T-helper 1 cell (primary cell): Measurements from ENCODE around the gene LMCD1.
"Not testable (repeated sequence)": the region's sequence is repeated elsewhere in the genome, so short reads cannot be mapped to it uniquely, and the experiment has no call there.

Source experiments
- DNase-seq, 5 donors: peaks; one replicate each; pipeline ENCODE4 v3.0.0-alpha.2; 2012 to 2020

Gene LMCD1

DNA sequence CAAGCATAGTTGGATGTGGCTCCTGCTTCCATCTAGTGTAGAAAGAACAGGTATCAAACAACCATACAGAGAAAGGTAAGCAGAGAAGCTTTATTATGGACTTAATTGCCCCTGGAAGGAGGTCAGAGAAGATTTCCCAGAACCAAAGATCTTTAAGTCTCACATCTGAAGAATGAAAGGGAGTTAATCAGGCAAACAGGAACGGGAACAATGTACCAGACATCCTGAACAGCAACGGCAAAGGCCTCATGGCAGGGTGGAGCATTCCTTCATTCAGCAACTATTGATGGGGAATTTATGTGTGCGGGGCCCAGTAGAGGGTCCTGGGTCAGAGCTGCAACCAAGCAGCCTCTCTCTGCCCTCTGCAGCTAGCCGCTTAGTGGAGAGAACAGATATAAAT, 61.5 kb downstream of the LMCD1 start:
- no peak for DNase-seq

DNA sequence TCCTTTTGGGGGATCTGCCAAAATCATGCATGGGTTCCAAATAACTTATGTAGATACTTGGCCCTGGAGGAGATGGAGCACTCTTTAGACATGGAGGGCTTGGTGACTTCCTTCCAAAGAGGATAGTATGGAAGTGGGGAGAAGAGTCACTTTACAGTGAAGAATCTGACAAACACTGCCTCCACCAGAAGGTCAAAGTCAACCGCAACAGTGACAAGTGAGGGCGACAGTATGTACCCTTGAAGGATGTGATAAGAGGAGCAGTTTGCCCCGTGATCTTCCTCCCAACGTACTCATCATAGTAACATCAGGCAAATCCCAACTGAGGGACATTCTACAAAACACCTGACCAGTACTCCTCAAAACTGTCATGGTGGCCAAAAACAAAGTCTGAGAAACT, 62.0 kb downstream of the LMCD1 start:
- no peak for DNase-seq

DNA sequence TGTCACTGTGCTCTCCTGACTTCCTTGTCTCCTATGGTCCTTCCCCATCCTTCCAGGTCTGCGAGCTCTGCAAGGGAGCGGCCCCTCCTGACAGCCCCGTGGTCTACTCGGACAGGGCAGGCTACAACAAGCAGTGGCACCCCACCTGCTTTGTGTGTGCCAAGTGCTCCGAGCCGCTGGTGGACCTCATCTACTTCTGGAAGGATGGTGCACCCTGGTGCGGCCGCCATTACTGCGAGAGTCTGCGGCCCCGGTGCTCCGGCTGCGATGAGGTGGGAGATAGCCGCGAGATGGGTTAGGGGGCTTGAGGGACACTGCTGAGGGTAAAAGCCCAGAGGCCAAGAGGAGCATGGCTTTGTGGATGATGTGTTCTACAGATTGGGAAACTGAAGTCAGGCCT, 63.8 kb downstream of the LMCD1 start:
- DNase-seq = no peak

DNA sequence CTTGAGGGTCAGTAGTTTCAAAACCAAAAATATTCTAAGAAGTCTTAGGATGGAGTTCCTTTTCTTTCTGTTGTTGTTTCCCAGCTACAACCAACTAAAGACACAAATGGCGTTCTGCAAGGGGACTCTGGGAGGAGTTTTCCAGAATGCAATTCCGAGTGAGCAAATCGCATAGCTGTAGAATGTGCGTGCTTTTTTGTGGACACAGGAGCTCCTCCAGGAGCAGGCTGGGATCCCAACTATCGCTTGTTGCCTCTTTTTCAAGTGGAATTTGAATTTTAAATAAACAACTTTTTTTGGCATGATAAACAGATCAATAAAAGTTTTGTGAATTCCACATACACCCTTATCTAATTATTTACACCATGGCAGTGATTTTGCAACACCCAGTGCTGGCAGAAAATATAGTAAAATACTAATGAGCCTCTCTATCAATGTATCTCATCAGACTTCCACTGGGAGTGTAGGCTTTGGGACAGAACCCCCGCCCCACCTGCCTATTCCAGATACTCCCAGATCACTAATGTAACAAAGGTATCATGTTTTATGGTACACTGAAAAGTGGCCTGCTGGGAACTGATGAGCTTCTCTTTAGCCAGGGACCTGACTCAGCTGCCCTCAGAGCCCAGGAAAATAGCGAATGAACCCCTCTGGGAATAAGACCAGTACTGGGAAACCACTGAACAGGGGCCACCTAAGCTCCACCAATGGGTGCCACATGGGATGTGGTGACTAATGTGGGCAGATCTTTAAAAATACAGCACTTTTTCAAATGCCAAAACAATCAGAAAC, 66.4 kb downstream of the LMCD1 start:
- no peak for DNase-seq

DNA sequence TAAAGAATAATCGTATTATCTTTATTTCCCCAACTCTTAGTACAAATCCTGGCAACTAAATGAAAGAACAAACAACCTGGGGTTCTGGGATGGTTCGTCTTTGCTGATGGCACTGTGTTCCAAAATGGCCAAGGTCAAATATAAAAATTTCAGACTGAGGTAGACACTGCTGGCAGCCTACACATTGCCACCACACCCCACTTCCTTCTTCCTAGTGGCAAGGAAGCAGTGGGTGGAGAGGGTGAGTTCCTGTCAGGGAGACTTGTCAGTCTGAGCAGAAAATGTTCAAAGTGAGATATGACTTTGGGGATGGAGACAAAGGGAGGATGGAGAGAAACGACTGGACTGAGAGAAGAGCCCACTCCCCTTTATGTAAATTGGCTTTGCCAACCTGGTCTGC, 69.6 kb downstream of the LMCD1 start:
- DNase-seq = no peak

DNA sequence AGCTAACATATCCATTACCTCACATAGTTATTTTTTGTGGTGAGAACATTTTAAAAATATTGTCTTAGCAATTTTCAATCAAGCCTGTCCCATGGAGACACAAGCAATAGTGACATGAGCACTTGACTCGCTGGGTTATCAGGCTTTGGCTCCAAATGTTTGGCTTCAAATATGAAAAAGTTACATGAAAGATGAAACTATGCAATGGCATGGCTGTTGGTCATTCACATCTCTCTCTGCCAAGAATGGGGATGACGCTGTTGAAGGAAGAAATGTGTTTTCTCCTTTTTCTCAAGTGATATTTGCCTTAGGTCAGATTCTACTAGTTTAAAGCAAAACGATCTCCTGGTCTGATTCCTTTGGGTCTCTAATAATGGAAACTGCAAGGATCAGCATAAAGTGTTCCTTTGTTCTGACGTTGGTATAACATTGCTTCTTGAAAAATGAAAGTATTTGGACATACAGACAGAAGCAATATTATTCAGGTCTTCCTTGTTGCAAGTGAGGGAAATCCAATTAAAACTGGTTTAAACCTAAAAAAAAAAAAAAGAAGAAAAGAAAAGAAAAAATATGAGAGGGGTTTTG, 71.8 kb downstream of the LMCD1 start:
- DNase-seq = no peak

DNA sequence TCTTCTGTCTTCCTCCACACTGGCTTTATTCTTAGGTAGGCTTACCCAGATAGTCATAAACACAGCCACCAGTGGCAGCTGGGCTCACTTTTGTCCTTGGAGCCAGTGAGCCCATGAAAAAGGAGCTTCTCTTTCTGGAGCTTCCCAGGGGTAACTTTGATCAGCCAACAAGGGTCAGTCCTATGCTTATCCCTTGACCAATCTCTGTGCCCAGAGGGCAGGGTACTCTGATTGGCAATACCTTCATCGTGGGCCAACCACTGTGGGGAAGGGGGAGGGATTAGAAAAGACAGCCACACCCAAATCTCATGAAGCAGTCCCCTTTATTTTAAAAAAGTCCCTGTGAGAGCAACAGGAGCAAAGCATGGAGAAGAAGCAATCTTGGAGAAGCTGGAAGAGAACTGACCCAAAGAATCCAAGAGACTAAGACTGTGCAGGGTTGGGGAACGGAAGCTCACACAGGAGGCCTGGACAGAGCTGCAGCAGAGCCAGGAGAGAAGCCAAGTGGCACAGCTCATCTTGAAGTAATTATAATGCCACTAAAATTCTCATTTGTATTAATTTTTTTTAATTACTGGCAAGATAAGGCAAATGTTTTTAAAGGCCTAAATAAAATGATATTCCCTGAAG, 72.5 kb downstream of the LMCD1 start:
- no peak for DNase-seq

DNA sequence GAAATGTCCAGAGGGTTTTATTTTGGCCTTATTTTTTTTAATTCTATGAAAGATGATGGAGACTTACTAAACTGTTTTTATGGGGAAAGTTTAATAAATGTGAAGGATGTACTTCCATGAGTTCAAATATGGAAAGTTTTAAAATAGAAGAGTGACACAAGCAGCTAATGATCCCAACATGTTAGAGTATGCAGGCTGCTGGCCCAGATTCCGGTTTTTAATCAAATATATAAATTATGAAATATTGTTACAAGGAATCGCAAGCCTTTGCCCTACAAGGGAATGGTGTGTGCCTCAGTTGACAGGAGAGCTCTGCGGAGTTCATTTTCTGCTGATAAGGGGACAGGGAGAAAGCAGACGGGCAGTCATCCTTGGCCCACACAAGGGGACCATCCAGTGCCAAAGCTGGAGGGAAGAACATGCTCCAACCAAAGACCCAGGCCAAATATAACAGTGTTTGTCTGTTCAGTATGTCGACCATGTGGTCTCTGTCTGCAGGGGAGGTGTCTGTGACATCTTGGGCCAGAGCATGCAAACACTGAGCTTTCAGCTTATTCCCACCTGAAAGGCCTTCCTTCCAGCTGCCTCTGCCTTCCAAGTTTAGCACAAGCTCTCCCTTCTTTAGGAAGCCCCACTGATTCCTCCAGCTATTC, 73.2 kb downstream of the LMCD1 start:
- DNase-seq = no peak

DNA sequence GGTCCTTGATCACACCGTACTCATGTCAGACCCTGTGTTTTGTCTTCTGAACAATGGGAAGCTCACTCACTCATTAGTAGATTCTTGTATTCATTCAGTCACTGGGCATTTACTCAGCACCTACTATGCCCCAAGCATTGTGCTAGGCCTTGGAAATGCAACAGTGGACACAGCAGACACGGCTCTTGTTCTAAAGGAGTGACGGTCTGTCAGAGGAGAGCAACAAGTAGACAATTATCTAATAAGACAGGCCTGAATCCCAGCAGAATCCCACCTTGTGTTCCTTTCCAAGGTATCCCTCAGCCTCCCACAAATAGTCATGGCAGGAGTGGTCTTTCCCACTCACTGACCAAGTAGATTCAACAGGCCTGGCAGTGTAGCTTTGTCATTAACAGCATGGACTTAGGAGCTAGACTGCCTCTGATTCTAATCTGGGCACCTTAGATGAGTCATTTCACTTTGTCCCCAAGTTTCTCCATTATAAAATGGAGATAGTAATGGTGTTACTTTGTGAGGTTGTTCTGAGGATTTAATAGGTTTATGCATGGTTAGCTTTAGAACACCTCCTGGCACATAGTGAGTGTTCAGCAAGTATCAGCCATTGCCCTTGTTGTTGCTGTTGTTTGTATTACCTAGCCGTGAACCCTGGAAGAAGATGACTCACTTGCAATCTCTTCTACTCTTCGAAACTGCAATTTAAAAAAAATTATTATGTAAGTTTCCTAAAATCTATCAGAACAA, 73.9 kb downstream of the LMCD1 start:
- DNase-seq = no peak

DNA sequence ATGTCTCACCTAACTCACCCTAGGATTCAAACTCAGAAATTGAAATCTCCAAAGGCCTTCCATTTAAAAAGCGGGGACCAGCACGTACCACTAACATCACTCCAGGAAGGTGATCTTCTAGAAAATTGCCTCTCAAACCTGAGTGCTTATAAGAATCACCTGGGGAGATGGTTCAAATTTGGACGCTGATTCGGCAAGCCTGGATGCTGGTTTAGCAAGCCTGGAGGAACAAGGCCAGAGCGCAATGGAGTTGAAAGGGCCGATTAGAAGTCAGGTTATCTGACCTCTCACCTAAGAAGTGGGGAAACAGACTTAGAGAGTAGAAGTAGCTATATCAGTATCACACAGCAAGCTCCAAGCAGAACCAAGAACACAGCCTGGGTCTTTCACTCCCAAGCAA, 74.8 kb downstream of the LMCD1 start:
- no peak for DNase-seq

DNA sequence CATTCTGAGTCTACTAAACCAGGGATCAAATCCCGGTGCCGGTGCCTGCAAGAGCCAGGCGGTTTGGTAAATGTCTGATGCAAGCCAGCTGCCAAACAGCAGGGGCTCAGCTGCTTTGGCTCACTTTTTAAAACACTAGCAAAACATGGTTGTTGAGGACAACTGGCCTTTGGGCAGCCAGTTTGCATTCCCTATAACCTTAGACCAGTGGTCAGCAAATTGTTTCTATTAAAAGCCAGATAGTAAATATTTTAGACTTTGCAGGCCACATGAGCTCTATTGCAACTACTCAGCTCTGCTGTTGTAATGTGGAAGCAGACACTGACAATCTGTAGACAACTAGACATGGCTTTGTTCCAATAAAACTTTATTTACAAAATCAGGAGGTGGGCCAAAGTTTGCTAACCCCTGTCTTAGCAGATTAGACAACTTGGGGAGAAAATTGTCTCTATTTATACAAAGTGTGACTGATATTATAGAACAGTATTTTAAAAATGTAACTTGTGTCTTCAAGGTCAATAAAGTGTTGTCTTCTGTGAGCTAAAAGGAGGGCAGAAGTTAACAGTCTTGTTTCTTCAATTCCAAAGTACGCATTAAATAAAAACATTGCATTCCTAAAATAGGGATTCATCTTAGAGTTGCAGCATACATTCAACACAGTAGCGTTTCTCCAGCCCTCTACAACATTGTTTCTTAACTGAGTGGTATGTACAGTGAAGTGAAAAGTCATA, 75.4 kb downstream of the LMCD1 start:
- no peak for DNase-seq

DNA sequence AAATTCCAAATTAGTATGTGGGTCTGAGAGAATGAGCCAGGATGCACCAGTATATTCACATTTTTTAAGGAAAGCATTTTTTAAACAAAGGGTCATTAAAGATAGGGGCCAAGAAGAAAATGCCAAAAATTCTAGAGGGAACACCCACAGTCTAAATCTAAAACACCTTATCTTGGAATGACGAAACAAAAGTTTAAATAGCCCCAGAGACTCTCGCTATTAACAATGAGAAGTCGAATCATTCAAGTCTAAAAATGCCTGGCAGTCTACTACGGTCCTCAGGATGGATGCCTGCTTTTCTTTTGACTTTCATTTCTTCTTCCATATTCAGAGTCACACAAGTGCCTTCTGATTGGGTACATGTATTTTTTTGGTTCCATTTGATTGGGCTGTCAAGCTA, 76.7 kb downstream of the LMCD1 start:
- no peak for DNase-seq

DNA sequence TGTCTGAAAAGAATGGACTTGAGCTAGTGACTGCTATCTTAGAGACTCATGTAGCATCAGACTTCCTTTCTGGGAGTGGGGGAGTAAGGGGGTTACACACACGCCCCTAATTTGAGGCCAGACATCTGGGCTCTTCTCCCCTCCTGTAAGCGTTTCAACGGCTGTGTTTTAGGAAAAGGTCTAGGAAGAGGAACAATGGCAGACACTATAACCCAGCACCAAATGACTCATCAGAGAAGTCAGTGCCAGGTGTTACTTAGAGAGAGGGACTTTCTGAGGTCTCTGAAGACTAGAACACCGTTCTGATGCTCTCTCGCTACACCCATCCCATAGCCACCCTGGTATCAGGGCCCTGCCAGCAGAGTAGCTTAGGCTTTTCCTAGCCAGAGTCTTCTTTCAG, 77.5 kb downstream of the LMCD1 start:
- DNase-seq = no peak

DNA sequence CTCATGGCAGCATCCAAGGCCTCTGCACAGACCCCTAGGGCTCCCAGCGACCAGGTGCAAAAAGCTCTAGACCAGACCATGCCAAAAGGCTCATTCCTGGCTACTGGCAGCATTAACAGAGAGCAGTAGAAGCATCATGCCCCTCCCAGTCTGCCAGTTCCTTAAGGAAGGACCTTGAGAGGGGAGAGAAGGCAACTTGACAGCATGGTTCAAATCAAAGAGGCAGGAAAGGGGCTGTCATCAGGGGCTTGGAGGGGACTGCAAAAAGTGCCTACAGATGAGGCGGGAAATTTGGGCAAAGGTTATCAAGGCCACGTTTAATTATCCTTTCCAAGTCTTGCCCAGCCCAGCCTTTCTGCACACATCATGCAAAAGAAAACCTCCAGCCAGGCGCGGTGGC, 78.3 kb downstream of the LMCD1 start:
- DNase-seq = no peak

DNA sequence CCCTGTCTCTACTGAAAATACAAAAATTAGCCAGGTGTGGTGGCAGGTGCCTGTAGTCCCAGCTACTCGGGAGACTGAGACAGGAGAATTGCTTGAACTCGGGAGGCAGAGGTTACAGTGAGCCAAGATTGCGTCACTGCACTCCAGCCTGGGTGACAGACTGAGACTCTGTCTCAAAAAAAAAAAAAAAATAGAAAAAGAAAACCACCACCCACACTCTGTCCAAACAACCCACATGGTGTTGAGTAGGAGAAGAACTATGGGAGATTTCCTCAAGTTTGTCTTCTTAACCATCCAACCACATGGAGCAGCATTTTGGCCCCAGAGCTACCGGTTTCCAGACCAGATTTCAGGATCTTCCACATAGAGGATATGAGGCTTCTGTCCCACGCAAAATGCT, 78.8 kb downstream of the LMCD1 start:
- not testable (repeated sequence) for DNase-seq

DNA sequence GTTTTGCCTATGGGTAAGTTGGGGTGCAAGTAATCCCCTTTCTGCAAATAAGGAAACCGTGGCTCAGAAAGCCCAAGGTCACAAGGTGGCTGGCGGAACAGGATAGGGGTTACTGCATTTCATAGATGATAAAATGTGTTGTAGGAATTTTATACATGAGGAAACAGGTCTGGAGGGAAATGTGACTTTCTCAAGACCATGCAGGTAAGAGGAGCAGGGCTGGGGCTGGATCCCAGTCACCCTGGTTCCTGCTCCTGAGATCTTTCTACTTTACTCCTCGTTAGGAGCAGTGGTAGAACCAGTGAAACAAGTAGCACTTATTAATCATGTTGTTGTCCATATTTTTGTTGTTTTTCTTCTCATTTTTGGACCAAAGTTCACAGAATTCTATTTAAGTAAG, 79.8 kb downstream of the LMCD1 start:
- no peak for DNase-seq

DNA sequence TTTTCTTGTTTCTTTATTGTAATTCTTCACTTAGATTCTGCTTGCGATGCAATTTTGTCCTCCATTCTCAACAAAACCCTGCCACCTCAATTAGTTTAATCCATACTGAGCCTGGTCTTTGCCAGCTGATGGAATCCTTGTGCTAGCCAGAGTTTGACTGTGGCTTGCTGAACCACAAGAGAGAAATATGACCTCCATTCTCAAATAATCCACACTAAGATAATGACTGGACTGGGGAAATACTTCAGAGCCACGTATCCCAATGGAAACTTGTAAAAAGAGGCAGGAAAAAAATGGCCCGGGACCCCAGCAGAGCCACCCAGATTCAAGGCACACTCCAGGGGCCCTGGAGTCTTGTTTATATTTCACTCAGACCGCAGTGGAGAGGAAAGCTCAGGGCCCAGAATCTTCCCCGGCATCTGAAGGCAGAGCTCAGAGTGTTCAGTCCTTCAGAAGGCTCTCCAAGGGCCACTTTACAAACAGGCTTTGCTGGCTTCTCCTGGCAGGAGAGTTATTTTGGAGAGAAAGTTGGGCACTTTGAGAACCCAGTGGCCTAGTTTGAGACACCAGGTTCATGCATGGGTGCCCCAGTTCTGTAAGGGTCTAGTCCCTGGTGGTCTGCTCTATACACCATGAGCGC, 80.3 kb downstream of the LMCD1 start:
- no peak for DNase-seq

DNA sequence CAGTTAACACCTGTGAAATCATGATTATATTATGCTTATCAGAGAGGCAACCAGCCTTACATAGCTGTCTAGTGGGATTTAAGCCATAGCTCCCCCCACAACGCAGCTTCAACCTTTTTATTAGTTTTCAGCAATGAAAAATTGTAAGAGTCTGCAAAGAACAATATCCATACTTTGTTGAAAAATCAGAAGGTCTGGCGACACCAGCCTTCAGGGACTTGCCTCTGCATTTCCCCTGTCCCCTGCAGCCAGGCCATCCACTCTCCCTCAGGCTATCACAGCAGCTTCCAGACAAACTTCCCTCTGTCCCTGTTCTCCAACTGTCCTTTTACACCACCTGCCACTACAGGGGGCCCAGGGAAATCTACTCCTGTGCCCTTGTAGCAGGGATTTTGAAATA, 83.0 kb downstream of the LMCD1 start:
- no peak for DNase-seq

DNA sequence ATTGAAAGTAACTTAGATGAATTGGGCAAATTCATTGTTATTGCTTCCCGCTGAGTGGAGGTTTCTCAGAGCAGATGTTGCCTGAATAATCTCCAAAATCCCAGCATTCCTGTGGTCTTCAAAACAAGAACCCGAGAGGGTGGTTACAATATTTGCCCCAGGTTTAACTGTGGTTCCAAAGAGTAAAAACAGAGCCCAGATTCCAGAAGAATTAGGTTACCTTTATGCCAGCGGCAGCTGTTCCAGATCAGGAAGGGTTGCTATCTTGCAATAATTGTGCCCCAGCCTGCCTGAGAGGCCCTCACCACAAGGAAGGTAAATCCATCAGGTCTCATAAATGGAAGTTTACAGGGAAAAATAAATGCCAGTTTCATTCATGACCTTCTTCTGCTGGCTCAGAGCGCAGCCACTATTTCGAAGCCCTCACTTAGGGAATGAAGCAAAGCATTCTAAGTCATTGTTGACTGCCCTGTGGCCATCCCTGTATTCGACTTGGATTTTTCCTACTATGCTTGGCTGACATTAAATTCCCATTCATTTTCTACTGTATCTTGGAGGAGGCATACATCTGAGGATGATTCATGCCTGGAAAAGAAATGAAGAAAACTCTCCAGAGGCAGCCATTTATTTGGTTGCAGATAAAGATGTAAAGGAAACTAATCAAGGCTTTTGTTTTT, 88.4 kb downstream of the LMCD1 start:
- no peak for DNase-seq

DNA sequence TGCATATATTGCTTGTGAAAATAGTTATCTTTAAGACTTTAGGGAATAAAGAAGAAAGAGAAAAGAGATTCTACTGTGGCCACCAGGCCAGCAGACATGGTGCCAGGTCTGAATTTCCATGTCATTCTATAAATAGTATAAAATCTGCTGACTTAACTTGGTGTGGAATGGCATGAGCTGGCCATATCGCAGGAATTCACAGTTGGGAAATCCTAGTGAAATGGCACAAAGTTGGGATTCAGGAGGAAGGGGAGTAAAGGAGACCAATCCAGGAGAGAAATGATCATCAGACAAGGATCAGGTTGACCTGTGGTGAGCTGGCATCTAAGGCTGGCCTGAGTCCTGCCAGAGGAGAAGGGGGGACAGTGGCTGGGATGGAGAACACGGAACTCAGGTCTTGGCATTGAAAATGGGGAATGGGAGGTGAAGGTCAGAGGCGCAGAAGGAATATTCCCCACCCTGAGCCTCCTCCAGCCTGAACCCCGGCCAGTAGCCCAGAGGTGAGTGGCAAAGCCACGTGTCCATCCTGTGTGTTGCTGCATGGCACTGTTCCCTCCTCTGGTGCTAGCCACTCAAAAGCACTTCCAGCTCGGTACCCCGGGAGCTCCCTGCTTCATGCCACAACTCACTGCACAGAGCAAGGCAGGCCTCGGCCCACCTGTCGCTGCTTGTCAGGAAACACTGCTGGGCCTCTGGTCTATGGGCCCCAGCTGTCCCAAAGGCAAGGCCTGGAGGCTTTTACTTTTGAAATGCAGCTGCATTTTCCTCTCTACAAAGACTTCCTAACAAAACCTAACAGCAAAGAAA, 91.6 kb downstream of the LMCD1 start:
- no peak for DNase-seq
